ENCODE results near the gene FKBP2. TPM values are rescaled to one million over a fixed set of nuclear protein-coding genes. Genes with fewer than 3 reads are reported as not detected.

The FKBP2 gene
- total and polyA plus RNA-seq, 2 of the 4 experiments (the other 2 are of a cell fraction) = 36.2 to 76.4 TPM

DNA sequence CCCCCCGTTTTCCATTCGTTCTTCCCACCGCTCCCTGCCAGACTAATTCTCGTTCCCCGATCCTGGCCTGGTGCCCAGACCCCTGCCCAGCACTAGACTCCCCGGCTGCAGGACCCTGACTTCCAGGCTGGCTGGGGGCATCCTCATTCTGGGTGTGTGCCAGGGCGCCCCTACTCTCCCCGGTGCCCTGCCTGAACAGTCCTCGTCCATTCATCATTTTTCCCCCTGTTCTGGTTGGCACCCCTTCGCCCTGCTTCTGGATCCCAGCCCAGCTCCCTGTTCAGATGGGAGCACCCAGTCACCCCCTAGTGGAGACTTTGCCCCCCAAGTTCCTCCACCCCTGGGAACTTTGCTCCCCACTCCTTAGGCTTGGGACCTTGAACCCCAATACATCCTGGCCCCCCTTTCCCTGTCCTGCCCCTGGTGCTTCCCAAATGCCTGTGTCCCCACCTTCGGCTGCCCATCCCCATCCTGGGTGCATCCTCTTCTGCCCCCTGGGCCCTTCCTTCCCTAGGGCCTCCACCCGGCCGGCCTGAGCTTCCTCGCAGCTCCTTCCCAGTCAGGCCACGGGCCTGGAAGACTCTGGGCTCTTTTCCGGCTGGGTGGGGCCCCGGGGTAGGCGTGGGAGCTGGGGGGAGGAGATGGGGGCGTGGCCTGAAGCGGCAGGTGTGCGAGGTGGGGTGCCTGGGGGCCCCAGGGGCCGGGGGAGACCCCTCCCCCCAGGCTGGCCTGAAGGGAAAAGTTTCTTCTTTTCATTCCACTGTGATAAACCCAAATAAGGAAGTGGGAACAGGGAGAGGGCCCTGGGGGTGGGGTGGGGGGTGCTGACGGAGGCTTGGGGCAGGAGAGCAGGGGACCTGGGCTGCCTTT is 11.3 kb downstream of the FKBP2 start:
- peak overlapping the region; percentile 68 for H3K18ac ChIP-seq (ENCODE audit: low read depth, low read length)
- peaks cover 17% of the 10 kb centered on the region for H3K36me3 ChIP-seq (ENCODE audit: control insufficient read depth, insufficient read depth, low read length)
- peak overlapping the region; percentile 92 for H4K5ac ChIP-seq (ENCODE audit: low read depth, low read length)
- peak overlapping the region; percentile 98 for H3K4me3 ChIP-seq (ENCODE audit: insufficient read depth, low read depth, low read length)
- peak overlapping the region; percentile 89 for H2AK5ac ChIP-seq (ENCODE audit: low read depth, low read length)
- H3K4me1 ChIP-seq (ENCODE audit: control insufficient read depth, insufficient read depth, low read length) = peaks cover 10% of the 10 kb centered on the region
- no peaks in the 10 kb centered on the region for H3K27me3 ChIP-seq (ENCODE audit: control insufficient read depth, insufficient read depth, low read length)
- TF ChIP-seq, protein P1, sequence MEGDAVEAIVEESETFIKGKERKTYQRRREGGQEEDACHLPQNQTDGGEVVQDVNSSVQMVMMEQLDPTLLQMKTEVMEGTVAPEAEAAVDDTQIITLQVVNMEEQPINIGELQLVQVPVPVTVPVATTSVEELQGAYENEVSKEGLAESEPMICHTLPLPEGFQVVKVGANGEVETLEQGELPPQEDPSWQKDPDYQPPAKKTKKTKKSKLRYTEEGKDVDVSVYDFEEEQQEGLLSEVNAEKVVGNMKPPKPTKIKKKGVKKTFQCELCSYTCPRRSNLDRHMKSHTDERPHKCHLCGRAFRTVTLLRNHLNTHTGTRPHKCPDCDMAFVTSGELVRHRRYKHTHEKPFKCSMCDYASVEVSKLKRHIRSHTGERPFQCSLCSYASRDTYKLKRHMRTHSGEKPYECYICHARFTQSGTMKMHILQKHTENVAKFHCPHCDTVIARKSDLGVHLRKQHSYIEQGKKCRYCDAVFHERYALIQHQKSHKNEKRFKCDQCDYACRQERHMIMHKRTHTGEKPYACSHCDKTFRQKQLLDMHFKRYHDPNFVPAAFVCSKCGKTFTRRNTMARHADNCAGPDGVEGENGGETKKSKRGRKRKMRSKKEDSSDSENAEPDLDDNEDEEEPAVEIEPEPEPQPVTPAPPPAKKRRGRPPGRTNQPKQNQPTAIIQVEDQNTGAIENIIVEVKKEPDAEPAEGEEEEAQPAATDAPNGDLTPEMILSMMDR (conservative IDR thresholded peaks at IDR 0.05; ENCODE audit: low read depth, low read length) = peak; percentile 35; the same call in 1 of the 2 replicates
- no peak for TF ChIP-seq ELK1 (IDR thresholded peaks at IDR 0.05; ENCODE audit: borderline replicate concordance, low read depth, low read length)
- 0% methylated on average over 5 of the region's 23 CpGs; no CpG with 5 or more reads in 1 of the 2 experiments for WGBS, 2 experiments (ENCODE audit: extremely low coverage in 2 of 2, insufficient read length in 1 of 2)
- H2AFZ ChIP-seq (replicated peaks; ENCODE audit: low read length, poor library complexity) = peak overlapping the region; percentile 87
- POLR2A ChIA-PET (ENCODE audit: unreplicated experiment) = interaction anchor here (0.7 kb wide), 1 partner anchor 12 kb away, joined by 3 read pairs; no protein-coding TSS in a partner anchor
- H3K9me3 ChIP-seq (ENCODE audit: control insufficient read depth, insufficient read depth, low read length) = no peaks in the 10 kb centered on the region
- H4K20me1 ChIP-seq (ENCODE audit: insufficient read depth, low read length) = peaks cover 5% of the 10 kb centered on the region; the same call in 1 of the 2 replicates
- peak overlapping the region; percentile 100 for H3K4me2 ChIP-seq (ENCODE audit: low read depth, low read length)
- peak overlapping the region; percentile 96 for H3K4ac ChIP-seq (ENCODE audit: low read depth, low read length)
- H3K56ac ChIP-seq (ENCODE audit: extremely low read depth, insufficient read depth, low read length) = peak overlapping the region; percentile 82; the same call in 1 of the 2 replicates
- H3K14ac ChIP-seq (replicated peaks; ENCODE audit: low read depth, low read length) = peak overlapping the region; percentile 97
- no peaks in the 10 kb centered on the region for H3K9me1 ChIP-seq (ENCODE audit: insufficient read depth, low read length)
- intact Hi-C loops (cut with micrococcal nuclease) (loop anchor here (1.0 kb wide), 1 partner anchor 33 kb away; the partner anchor contains the start of gene GPR137), dilution Hi-C loops (cut with HindIII; ENCODE audit: low sequenced_read_pairs, unreplicated experiment) (no loop called here), in situ Hi-C loops (cut with MboI; ENCODE audit: low sequenced_read_pairs) (no loop called here)
- peak overlapping the region; percentile 94 for H3K23ac ChIP-seq (ENCODE audit: low read depth, low read length)
- H2BK120ac ChIP-seq (ENCODE audit: low read depth, low read length) = no peak overlapping the region
- DNase-seq (no peak), ATAC-seq (ENCODE audit: low read depth) (peak; percentile 44; the same call in 1 of the 2 replicates)
- BruUV-seq (replicated peaks) = no TSS peak
- peak overlapping the region; percentile 33 to 59; a peak in 3 of 4 replicates for H4K8ac ChIP-seq (ENCODE audit: low read depth in 2 of 2, low read length in 2 of 2)
- no peak overlapping the region for H2BK15ac ChIP-seq (ENCODE audit: low read depth, low read length)
- CTCF ChIA-PET = interaction anchor here (0.7 to 1.7 kb wide), 6 partner anchors 8 to 552 kb away, joined by 3 to 6 read pairs (median 4); no protein-coding TSS in a partner anchor
- H3K79me1 ChIP-seq (ENCODE audit: low read depth in 1 of 2, low read length in 2 of 2) = peaks cover 8 to 54% of the 10 kb centered on the region in 2 experiments
- H2BK5ac ChIP-seq (ENCODE audit: low read depth, low read length, poor library complexity, severe bottlenecking) = peak overlapping the region; percentile 77
- no peak overlapping the region for H2BK20ac ChIP-seq (ENCODE audit: low read depth, low read length)
- H3K9ac ChIP-seq (ENCODE audit: low read depth, low read length) = peak overlapping the region; percentile 97
- H4K91ac ChIP-seq (ENCODE audit: insufficient read depth, low read depth, low read length) = peak overlapping the region; percentile 91
- peak overlapping the region; percentile 88 for H3K27ac ChIP-seq (ENCODE audit: insufficient read depth, low read length)
- H2AK9ac ChIP-seq (replicated peaks; ENCODE audit: low read depth, low read length, poor library complexity) = peak overlapping the region; percentile 100
